Measurements from ENCODE around the gene CDC14B.

DNA sequence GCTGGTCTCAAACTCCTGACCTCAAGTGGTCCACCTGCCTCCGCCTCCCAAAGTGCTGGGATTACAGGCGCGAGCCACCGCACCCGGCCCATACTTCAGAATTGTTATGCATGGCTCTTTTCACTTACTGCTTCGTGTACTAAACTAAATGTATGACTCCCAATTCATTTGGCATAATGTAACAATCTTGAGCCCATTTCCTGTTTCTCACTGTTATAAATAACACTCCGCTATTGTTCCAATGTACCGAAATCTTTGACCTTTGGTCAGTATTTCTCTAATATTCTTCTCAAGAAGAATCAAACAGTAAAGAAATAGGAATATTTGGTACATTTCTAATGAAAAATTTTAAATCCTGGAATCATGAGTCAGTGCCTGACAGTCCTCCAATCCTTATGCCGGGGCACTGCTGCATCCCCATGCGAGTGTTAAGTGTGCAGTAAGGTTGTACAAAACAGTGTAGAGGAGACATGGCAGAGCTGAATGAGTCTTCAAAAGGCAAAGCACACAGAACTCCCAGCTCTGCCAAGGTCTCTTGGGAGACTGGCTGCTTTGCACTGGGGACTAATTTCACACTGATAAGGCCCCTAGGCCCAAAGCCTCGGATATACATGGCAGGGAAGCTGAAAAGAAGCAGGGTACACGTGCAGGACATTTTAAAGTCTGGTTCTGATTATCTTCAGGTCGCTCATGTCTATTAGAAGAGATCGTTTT, 111.3 kb downstream of the CDC14B start:
- TF ChIP-seq, protein P1, sequence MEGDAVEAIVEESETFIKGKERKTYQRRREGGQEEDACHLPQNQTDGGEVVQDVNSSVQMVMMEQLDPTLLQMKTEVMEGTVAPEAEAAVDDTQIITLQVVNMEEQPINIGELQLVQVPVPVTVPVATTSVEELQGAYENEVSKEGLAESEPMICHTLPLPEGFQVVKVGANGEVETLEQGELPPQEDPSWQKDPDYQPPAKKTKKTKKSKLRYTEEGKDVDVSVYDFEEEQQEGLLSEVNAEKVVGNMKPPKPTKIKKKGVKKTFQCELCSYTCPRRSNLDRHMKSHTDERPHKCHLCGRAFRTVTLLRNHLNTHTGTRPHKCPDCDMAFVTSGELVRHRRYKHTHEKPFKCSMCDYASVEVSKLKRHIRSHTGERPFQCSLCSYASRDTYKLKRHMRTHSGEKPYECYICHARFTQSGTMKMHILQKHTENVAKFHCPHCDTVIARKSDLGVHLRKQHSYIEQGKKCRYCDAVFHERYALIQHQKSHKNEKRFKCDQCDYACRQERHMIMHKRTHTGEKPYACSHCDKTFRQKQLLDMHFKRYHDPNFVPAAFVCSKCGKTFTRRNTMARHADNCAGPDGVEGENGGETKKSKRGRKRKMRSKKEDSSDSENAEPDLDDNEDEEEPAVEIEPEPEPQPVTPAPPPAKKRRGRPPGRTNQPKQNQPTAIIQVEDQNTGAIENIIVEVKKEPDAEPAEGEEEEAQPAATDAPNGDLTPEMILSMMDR (conservative IDR thresholded peaks at IDR 0.05; ENCODE audit: low read depth, low read length): no peak
- TF ChIP-seq EZH2 (IDR thresholded peaks at IDR 0.05; ENCODE audit: low read length, unreplicated experiment) (no peak), EZH2phosphoT487 (IDR thresholded peaks at IDR 0.05; ENCODE audit: borderline replicate concordance, low read length) (no peak)

Measured in PC-3 (cell line).